Muscle of back (tissue), 11 donors: ENCODE results near the gene FAM186B. TPM values are rescaled to one million over a fixed set of nuclear protein-coding genes. Genes with fewer than 3 reads are reported as not detected.

Experiments
- DNase-seq, 3 donors: peaks; one replicate each; pipeline versions ENCODE4 v3.0.0 to v3.0.0-alpha.2; 2013
- polyA plus RNA-seq, 10 donors: library from polyadenylated mRNA; unstranded; fragments of 120-200 nt; gene quantifications; one replicate each; pipeline ENCODE4 v1.2.1, GENCODE V29; 2013; ENCODE audit not compliant: insufficient read length in 10 of 10

Gene FAM186B
- polyA plus RNA-seq, 10 donors = 0.54 to 2.9 (median 1.1) TPM

- DNase-seq = peak; percentile 45 to 87 (median 64)
These were observed 66.7 kb downstream of the FAM186B start, which contains the start of gene KCNH3 for GRCh38 chr12:49538510-49539403. Gene KCNH3 (plus strand): TSS chr12:49539030. CDS start chr12:49539417, 387 bp downstream.

- DNase-seq = peak in 1 of 3 donors; percentile 45
These were observed 67.5 kb downstream of the FAM186B start for GRCh38 chr12:49537752-49538509.

Other genes starting within 250 kb of the FAM186B start
- gene SPATS2, start 238.2 kb downstream of the FAM186B start, polyA plus RNA-seq = 10 to 100 TPM; 23.0 to 37.0 (median 28.1) TPM
- gene KCNH3, start 66.6 kb downstream of the FAM186B start, polyA plus RNA-seq = 1 to 10 TPM in 9 of 10 donors, under 1 TPM in 1; 0.63 to 2.7 (median 1.4) TPM
- 10 to 100 TPM; 45.8 to 61.2 (median 55.2) TPM for gene MCRS1, start 37.5 kb downstream of the FAM186B start, polyA plus RNA-seq
- gene PRPF40B, start 17.9 kb upstream of the FAM186B start, polyA plus RNA-seq = 10 to 100 TPM; 10.9 to 18.1 (median 12.5) TPM
- 10 to 100 TPM; 22.4 to 37.9 (median 26.4) TPM for gene FMNL3, start 101.8 kb upstream of the FAM186B start, polyA plus RNA-seq
- gene TMBIM6, start 135.9 kb upstream of the FAM186B start, polyA plus RNA-seq = 100 to 1,000 TPM; 238 to 318 (median 275) TPM
- 10 to 100 TPM; 28.5 to 38.6 (median 32.4) TPM for gene NCKAP5L, start 222.8 kb upstream of the FAM186B start, polyA plus RNA-seq
- gene BCDIN3D, start 237.5 kb upstream of the FAM186B start, polyA plus RNA-seq = 1 to 10 TPM; 4.2 to 6.2 (median 4.9) TPM